ENCODE results near the gene QPRT.

DNA sequence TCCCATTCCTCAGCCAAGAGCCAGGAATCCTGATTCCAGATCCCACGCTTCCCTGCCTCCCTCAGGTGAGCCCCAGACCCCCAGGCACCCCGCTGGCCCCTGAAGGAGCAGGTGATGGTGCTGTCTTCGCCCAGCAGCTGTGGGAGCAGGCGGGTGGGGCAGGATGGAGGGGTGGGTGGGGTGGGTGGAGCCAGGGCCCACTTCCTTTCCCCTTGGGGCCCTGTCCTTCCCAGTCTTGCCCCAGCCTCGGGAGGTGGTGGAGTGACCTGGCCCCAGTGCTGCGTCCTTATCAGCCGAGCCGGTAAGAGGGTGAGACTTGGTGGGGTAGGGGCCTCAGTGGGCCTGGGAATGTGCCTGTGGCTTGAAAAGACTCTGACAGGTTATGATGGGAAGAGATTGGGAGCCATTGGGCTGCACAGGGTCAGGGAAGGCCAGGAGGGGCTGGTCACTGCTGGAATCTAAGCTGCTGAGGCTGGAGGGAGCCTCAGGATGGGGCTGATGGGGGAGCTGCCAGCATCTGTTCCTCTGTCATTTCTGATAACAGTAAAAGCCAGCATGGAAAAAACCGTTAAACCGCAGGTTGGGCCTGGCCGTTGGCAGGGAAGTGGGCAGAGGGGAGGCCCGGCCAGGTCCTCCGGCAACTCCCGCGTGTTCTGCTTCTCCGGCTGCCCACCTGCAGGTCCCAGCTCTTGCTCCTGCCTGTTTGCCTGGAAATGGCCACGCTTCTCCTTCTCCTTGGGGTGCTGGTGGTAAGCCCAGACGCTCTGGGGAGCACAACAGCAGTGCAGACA lies 15.8 kb upstream of the QPRT start, which contains the start of gene SPN:
- TF ChIP-seq CTCF (IDR thresholded peaks at IDR 0.05) = no peak
- no peak for TF ChIP-seq POLR2A (IDR thresholded peaks at IDR 0.05)
- no peak for TF ChIP-seq POLR2AphosphoS5 (IDR thresholded peaks at IDR 0.05)
